Bone marrow (tissue), 2 donors: Measurements from ENCODE around the gene METTL22.

ENCODE experiments used
- DNase-seq, 2 donors: peaks; one replicate each; lab custom pipeline; 2025; lab: John Stamatoyannopoulos, UW

The METTL22 gene

DNA sequence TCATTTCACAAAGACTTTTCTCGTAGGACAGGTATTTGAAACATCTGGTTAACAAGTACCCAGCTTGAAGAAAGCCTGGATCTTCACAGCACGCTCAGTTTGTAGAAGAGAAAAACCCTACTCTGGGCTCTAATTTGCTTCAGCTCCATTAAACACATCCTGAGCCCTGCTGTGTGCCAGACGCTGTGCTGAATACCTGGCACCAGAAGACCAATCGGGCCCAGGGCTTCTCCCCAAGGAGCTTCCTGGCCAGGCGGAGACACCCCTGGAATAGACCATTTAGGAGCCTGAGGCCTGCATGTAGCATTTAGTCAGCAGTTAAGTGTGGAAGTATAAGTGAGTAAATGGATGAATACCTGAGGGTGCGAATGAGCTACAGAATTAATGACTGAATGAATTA lies 44.0 kb downstream of the METTL22 start:
- DNase-seq, result no peak

DNA sequence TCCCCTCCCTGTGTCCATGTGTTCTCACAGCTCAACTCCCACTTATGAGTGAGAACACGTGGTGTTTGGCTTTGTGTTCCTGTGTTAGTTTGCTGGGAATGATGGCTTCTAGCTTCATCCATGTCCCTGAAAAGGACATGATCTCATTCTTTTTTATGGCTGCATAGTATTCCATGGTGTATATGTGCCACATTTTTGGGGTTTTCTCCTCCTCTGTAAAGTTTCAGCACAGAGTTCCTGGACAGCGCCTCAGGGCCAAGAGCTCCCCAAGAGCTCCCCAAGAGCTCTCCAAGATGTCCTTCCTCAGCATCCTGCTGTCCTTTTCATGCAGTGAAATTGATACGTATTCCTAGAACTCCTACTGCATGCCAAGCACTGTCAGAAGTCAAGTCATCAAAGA lies 46.0 kb downstream of the METTL22 start:
- DNase-seq, result no peak

DNA sequence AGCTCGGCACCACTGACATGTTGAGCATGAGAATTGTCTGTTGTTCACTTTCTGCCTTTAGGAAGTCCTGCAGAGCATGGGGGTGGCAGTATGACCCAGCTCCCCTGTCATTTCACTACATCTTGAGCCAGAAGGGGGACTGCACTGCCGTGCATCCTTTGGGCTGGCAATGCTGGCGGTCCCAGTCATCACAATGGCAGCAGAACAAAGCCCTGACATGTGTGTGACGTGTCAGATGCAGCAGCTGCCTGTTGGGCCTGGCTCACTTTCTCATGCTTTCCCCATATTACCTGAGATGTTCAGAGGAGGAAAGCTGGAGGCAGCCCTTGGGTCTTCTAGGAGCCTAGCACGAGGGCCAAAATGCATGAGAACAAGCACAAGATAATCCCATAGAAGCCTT lies 46.6 kb downstream of the METTL22 start:
- DNase-seq, result no peak

DNA sequence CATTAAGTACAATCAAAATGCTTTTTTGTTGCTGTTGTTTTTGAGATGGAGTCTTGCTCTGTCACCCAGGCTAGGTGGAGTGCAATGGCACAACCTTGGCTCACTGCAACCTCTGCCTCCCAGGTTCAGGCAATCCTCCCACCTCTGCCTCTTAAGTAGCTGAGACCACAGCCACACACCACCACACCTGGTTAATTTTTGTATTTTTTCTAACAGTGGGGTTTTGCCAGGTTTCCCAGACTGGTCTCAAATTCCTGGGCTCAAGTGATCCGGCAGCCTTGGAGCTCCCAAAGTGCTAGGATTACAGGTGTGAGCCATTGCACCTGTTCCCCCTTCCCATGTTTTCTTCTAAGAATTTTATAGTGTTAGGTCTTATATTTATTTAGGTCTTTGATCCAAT lies 48.0 kb downstream of the METTL22 start:
- no peak for DNase-seq

DNA sequence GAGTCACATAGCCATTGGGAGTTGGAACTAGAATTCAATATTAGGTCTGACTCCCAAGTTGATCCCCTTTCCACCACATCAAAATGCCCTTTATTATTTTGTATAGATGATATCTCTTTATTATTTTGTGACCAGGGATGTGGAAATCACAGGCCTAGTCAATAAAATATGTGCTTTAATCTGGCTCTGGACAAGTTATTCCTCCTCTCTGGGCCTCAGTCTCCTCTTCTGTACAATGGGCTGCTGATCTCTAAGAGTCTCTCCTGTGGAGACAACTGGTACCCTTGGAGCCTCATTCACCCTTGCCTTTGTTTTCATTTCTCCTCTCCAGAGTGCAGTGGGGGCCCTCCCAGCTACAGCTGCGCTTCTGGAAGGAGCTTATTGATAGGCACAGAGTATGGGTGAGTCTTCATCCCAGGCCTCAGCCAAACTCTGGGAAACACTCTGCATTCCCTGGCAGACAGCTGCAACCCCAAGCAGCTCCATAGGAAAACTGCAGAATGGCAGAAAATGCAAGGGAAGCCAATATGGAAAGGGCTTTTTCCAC lies 48.6 kb downstream of the METTL22 start:
- no peak for DNase-seq

DNA sequence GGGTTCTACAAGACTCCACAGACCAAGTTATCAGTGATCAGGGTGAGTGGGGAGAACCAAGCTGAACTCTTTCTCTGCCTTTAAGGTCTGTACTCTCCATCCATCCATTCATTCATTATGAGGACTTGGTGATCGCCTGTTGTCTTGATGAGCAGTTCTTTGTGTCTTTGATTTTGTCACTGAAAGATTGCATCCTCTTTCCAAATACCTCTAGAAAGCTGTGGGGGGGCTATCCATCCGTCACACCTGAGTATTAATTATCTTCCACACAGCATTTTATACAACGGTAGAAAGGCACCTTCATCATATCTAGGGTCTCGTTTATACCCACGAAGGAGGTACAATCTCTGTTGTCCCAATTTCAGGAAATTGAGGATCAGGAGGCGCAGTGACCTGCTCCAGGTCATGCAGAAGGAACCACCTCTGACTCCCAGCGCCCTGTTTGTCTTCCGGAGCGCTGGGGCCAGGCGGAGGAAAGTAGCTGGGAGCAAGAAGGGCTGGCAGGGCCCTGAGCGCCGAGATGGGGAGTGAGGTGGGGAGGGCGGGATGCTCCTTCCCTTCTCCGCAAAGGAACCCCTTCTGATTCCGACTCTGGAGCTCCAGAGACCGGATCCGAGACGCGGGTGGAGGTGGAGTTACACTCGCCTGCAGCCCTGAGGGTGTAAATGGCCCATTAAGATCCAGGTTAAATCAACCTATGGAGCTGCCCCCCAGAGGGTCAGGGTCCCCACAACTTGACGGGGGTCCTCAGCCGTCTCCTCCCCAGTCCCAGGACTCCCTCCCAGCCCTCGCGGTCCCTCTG lies 52.3 kb downstream of the METTL22 start:
- DNase-seq, result no peak

DNA sequence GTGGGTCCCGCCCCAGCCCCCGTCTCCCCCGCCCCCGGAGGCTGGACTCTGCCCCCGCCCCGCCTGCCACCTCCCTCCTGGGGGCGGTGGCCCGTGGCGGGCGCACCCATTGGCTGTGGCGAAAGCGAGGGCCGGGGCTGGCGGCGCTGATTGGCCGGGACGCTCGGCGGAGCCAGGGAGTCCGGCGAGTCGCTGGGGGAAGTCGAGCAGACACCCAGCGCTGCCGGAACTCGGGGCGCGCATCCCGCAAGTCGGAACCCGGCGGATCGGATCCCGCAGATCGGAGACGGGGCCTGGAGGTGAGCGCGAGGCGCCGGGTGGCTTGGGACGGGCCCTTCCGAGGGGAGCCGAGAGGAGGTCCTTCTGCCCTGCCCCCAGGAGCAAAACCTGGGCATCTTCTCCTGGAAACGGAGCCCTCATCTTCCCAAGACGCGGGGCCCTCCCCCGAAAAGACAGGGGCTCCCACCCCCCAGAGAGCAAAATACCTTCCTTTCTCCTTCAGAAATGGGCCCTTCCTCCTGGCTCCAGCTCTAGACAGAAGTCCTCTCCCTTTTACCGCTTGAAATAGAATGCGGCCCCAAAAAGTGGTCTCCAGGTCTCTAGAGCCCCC lies 53.0 kb downstream of the METTL22 start, which contains the start of gene ABAT:
ABAT (plus strand) TSS at position 205 of the 610 bp plus-strand sequence. CDS start 61,123 bp downstream, outside the sequence.
- DNase-seq, result peak; percentile 41 to 54

DNA sequence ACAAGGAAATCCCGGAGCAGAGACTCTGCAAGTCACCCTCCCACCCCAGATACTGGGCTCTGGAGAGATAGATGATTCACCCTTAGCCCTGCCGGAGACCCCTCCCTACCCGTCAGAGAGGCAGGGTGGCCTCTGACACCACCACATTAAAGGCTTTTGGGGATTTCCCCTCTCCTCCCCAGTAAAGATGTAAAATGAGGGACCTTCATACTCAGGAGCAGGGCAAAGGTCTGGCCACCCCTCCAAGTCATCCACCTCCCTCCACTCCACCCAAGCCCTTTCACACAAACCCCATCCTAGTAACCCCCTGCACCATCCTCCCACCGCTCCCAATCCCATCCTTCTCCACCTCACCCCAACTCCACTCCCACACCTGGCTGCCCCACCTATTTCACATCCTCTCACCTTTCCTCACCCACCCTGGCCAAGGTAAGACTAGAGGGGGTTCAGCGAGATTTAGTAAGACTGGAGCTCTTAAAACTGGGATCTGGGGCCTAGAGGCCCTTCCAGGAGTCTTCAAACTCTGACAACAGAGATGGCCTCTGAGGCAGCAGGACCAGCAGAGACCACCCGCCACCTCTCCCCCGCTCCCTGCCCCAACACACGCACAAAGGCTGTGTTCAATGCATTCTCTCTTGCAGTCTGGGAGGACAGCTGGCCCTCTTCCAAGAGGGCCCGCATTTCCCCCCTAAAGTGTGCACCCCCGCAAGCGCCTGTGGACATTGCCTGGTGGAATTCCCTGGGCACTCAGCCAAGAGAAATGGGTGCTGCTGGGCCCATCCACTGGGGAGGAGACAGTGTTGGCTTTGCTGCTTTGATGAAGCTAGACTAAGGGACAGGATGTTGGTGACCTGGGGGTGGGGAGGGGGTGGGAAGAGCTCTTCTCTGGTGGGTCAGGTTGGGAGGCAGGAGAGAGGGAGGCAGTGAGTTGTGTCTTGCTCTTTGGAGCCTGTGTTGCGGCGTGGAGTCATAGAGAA lies 54.0 kb downstream of the METTL22 start:
- no peak for DNase-seq

DNA sequence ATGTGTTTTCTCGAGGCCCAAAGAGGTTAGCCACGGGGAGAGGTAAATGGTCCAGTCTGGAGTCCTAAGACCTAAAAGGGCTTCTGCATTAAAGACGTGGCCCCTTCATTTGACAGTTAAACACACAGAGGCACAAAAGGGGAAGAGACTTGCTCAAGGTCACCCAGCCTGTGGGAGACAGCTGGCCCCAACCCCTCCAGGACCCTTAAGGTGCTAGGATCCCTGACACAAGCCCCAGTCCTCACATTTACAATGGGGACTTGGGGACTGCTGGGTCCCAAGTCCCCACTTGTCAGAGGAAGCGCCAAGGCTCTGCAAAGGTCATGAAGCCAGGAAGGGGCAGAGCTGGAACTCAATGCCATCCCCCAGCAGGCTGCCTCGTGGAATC lies 54.7 kb downstream of the METTL22 start:
- DNase-seq, result no peak

DNA sequence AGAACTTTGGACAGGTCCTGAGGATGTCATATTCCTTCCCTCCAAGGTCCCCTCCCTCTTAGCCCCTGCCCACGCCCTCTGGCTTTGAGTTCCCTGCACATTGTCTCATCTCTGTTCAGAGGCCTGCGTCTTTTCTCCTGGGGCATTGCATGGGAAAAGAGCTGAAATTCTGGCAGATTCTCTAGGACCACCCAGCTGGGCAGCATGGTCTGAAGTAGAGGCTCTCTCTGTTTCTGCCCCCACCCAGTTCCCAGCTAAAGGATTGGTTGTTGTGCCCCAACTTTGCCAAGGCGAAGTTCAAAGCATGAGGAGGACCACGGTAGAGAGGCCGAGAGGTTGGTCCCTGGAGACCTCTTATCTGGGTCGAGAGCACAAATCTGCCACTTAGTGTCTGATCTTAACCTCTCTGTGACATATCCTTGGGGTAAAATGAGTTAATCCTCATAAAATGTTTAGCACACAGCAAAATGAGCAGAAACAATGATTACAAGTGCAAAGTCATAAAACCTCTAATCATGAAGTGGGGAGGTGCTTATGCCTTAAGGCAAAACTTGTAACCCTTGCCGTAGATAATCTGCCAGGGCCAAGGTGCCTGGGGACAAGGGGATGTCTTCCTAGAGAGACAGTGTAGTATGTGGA lies 55.4 kb downstream of the METTL22 start:
- no peak for DNase-seq

DNA sequence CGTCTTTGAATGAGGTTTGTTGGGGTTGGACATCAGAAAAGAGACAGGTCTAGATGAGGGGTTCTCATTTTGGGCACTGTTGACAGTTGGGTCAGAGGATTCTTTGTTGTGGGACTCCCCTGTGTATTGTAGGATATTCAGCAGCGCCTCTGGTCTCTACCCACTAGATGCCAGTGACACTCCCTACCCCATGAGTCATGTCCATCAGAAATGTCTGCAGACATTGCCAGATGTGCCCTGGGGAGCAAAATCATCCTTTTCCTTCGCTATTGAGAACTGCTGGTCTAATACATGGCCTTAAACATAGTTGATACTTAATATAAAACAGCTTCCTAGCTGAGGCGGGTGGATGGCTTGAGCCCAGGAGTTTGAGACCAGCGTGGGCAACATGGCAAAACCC lies 56.0 kb downstream of the METTL22 start:
- no peak for DNase-seq

DNA sequence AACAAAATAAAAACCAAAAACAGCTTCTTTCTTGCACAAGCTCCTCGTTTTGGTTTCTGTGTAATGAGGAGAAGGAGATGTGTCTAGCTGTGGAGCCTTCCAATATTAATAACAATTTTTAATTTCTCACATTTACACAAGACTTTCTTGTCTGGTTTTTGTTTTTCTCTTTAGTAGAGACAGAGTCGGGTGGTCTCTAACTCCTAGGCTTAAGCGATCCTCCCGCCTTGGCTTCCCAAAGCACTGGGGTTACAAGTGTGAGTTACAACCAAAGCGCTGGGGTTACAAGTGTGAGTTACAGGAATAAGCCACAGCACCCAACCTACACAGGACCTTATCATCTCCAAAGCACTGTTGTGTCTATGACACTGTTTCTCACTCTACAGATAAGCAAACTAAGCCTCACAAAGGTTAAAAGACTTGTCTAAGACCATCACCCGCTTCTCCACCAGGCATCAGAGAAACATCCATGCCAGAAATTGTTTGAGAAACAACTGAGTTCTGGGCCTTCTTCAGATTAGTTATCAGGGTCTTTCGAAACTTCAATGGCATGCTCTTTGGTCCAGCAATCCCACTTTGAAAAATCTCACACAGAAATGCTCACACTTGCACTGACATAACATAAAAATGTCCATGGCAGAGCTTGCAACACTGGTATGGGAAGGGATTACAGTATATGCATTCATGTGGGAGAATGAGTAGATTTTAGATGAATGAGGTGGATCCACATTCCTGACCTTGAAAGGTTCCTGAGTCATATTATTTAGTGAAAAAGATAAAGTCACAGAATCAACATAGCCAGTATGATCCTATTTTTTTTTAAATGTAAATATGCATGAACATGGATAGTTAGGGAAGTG lies 56.8 kb downstream of the METTL22 start:
- no peak for DNase-seq

DNA sequence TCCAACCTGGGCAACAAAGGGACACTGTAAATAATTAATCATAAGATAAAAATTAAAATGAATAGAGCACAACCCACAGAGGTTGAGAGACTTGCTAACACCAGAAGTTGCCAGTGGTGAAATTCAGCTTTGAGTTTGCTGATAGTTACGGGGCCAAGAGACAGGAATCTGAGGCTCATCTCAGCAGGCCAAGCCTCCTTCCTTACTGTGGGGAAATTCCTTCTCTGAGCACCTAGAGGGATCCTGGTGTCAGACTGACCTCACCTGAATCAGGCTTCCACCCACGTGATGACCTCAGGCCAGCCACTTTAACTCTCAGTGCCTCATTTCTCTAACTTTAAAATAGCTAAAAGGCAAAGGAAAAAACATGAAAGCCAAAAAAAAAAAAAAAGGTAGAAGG lies 57.7 kb downstream of the METTL22 start:
- no peak for DNase-seq

DNA sequence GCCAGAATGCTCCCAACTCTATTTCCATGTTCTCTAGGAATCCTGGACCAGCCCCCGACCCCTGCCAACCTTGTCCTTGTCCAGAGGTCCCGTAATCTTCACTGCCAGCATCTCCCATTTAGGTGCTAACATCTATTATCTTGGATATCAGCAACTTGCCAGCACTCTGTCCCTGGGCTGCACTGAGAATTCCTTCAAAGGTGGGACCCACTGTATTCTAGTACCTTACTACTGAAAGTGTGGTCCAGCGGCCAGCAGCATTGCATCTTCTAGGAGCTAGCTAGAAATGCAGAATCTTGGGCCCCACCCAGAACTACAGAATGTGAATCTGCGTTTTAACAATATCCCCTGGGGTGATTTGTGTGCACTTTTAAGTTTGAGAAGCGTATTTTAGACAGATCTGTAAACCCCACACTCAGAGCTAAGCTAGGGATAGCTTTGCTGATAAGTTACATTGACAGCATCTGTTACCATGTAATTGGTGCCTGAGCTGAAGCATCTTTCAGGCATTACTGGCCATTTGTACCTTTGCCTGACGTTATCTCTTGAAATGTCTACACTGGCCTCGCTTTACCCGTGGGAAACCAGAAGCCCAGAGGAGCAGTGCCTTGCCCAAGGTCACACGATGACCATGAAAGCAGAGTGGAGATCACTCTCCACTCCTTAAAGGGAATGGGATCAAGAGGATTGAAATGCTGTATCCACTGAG lies 61.2 kb downstream of the METTL22 start:
- no peak for DNase-seq

DNA sequence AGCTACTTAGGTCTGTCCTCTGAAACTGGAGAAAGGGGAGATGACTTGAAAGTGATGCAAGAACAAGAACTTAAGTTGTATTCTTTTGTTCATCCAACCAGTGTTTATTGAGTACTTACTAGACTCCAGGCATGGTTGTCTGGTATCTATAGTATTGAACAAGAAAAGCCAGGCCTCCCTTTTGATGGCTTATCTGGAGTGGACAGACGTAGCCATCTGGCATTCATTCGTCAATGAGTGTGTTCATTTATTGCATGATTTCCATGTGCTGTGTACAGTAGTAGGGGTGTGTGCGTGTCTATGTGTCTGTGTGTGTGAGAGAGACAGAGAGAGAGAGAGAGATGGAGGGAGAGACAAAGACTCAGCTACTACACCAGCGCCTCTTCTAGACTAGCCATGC lies 62.1 kb downstream of the METTL22 start:
- DNase-seq, result no peak

DNA sequence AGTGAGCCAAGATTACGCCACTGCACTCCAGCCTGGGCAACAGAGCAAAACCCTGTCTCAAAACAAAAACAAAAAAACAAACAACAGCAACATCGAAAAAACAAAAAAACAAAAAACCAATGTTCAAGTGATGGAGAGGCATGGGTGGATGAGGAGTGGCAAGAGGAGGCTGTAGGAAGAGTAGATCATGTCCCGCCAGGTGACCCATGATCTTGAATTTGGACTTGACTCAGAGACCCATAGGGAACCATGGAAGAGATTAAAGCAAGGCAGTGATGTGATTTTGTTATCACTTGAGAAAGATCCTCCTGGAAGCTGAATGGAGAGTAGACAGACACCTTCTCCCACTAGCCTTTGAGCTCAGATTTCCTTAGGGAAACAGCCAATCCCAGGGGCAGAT lies 64.1 kb downstream of the METTL22 start:
- no peak for DNase-seq

DNA sequence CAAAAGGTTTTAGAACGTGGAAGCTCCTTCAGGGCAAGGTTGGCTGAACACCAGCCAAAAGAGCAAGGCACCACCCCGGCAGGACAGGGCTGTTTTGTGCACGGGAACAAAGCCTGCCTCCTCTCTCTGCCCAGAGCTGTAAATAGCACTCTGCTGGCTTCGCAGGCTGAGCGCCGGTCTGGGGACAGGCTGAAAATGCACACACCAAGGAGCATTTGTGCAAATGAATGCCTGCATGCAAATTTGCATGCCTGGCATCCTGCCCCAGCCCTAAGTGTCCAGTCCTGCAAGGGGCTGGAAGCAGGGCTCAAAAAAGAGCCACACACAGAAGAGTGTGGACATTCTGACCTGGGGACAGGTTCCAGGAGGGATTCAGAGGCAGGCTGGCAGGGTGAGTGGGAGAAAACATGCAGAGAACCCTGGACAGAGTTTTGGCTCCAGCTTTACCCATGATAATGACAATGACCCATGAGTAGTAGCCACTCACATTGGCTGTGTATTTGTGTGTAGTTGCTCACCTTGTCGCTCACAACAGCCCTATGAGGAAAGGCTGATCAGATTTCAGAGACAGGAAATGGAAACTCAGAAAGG lies 64.6 kb downstream of the METTL22 start:
- no peak for DNase-seq

DNA sequence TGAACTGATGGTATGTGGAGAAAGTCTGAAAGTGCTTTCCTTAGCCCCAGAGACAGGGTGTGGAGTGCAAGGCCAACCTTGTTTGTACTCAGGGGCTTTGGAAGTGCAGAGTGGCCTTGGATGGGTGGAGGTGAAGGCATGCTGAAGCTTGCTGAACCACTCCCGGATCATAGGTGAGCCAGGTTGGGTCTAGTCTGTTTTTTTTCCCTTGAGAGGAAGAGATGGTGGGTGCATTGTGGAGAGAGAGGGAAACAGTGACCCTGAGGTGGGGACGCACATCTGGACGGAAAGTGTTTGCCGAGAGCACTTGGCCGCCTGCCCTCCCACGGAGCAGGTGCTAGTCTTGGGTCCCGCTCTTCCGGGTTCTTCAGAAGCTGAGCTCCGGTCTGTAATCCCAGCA lies 65.4 kb downstream of the METTL22 start:
- no peak for DNase-seq

DNA sequence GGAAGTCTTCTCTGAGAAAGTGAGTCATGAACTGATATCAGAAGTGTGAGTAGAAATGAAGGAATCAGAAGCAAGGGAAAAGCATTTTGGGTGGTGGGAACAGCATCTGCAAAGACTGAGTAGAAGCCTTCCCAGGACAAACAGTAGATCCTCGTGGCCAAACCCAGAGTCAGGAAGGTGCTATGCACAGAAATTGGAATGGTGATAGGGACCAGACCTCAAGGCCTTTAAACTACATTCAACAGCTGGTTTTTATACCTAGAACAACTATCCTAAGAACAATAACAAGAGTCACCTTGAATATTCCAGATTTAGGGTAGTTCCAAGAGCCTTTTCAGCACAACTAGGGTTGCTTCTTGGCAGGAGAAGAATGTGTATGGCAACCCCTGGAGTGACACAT lies 68.2 kb downstream of the METTL22 start:
- no peak for DNase-seq

DNA sequence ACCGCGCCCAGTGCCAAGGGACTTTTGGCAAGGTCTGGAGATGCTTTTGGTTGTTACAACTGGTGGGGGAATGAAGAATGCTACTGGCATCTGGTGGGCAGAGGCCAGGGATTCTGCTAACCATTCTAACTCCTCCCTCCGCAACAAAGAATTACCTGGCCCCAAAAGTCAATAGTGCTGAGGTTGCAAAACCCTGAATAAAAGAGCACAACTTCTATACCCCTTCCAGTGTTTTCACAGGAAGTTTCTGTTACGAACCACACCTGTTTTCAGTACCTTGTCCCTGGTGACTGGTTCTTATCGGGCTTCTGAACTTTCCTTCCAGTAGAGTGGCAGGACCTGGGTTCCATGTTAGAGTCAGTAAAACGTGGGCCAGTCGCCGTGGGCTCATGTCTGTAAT lies 70.2 kb downstream of the METTL22 start:
- no peak for DNase-seq
